OCI-LY7 (cell line): ENCODE data around the gene GALNT7. TPM values are rescaled to one million over a fixed set of nuclear protein-coding genes. Genes with fewer than 3 reads are reported as not detected.

Source experiments
- BruUV-seq: library from RNA; stranded (reverse); fragments of 400-500 nt; replicated peaks from 2 replicates; lab custom pipeline; 2021; lab: Mats Ljungman, UMichigan
- CTCF ChIA-PET: fragments of 300-600 bp; sonication (Branson Sonifier 250); formaldehyde crosslinking; loops from one replicate; lab custom pipeline; 2022; ENCODE audit warnings: antibody characterized with exemption; ENCODE audit not compliant: unreplicated experiment; lab: Charles Lee
- POLR2A ChIA-PET: fragments of 300-600 bp; sonication (Branson Sonifier 250); formaldehyde crosslinking; loops from one replicate; lab custom pipeline; 2022; ENCODE audit warnings: antibody characterized with exemption; lab: Charles Lee
- DNase-seq: peaks from one replicate; pipeline ENCODE4 v3.0.0-alpha.2; 2015; ENCODE audit warnings: low spot score
- H2AFZ ChIP-seq: fragments of 200-600 bp; sonication (generic), shearing (Covaris generic); 2 replicates; pipeline ENCODE4 v1.6.1; 2014; ENCODE audit warnings: mild to moderate bottlenecking, antibody characterized with exemption, low read length, moderate library complexity
- H3K27ac ChIP-seq: fragments of 200-600 bp; sonication (generic); 2 replicates; pipeline ENCODE4 v1.5.1; 2014; ENCODE audit warnings: mixed run types, low read depth, mild to moderate bottlenecking, moderate library complexity, low read length, inconsistent platforms; ENCODE audit not compliant: poor library complexity, severe bottlenecking
- H3K36me3 ChIP-seq: fragments of 200-600 bp; sonication (generic); 2 replicates; pipeline ENCODE4 v1.6.1; 2014; ENCODE audit warnings: mild to moderate bottlenecking, antibody characterized with exemption, low read length, moderate library complexity, mixed read lengths; ENCODE audit not compliant: insufficient read depth
- H3K4me1 ChIP-seq: fragments of 200-600 bp; sonication (generic); 2 replicates; pipeline ENCODE4 v1.5.1; 2014; ENCODE audit warnings: mild to moderate bottlenecking, low read length; ENCODE audit not compliant: insufficient read depth, poor library complexity, severe bottlenecking
- H3K4me2 ChIP-seq: fragments of 200-600 bp; sonication (generic); 2 replicates; pipeline ENCODE4 v1.6.1; 2014; ENCODE audit warnings: mild to moderate bottlenecking, low read length
- H3K4me3 ChIP-seq: fragments of 200-600 bp; sonication (generic); 2 replicates; pipeline ENCODE4 v1.5.1; 2014; ENCODE audit warnings: mild to moderate bottlenecking, low read depth, low read length; ENCODE audit not compliant: poor library complexity, severe bottlenecking
- H3K79me2 ChIP-seq: fragments of 200-600 bp; sonication (generic); 2 replicates; pipeline ENCODE4 v1.6.1; 2016; ENCODE audit warnings: low read depth, mild to moderate bottlenecking, low read length, moderate library complexity, mixed read lengths; ENCODE audit not compliant: insufficient read depth
- H3K9me2 ChIP-seq: fragments of 200-600 bp; sonication (generic); 2 replicates; pipeline ENCODE4 v1.6.1; 2016; ENCODE audit warnings: mild to moderate bottlenecking, low read length, mixed read lengths; ENCODE audit not compliant: insufficient read depth
- H3K9me3 ChIP-seq: fragments of 200-600 bp; sonication (generic); 2 replicates; pipeline ENCODE4 v1.6.1; 2014; ENCODE audit warnings: mild to moderate bottlenecking, mixed run types, low read length, mixed read lengths
- H4K20me1 ChIP-seq: fragments of 200-600 bp; sonication (generic); 2 replicates; pipeline ENCODE4 v1.6.1; 2014; ENCODE audit warnings: mild to moderate bottlenecking, antibody characterized with exemption, low read length, moderate library complexity, mixed read lengths; ENCODE audit not compliant: insufficient read depth
- CTCF ChIP-seq: fragments of 200-600 bp; sonication (generic); conservative IDR thresholded peaks from 2 replicates; pipeline ENCODE4 v1.5.1; 2014; ENCODE audit warnings: mild to moderate bottlenecking, antibody characterized with exemption, low read length, moderate library complexity, mixed read lengths
- EZH2phosphoT487 ChIP-seq: fragments of 200-600 bp; sonication (generic); IDR thresholded peaks from 2 replicates; pipeline ENCODE4 v1.6.1; 2018; ENCODE audit warnings: low read depth, borderline replicate concordance, mild to moderate bottlenecking, mixed run types, antibody characterized with exemption, low read length, moderate library complexity, mixed read lengths
- intact Hi-C: fragments of 100-400 bp; cut with micrococcal nuclease; formaldehyde crosslinking; loops from one replicate; pipeline ENCODE4 v1.10.0; 2022; ENCODE audit not compliant: unreplicated experiment
- total RNA-seq, 2 experiments: library from RNA; depleted of rRNA in 1 of 2; stranded (reverse); fragments of >200 nt in 1 of 2; shearing (Covaris generic) in 1 of 2; gene quantifications; 2 replicates each; pipeline ENCODE4 v1.2.3, GENCODE V29; 2014 to 2022

The GALNT7 gene
- total RNA-seq, 2 experiments from 2014 or later = 20.3 to 34.4 TPM

- POLR2A ChIA-PET = interaction anchor here (0.6 to 1.5 kb wide), 6 partner anchors 10 to 208 kb away, joined by 3 to 6 read pairs (median 4); partner anchors contain the start of gene GALNT7
These were observed 120.7 kb downstream of the GALNT7 start for GRCh38 chr4:173289353-173289727.

GRCh38 chr4:173291899-173292298, 123.3 kb downstream of the GALNT7 start:
- H3K79me2 ChIP-seq = no peaks in the 10 kb centered on the region
- H2AFZ ChIP-seq = no peak overlapping the region
- intact Hi-C loops = no loop called here
- no peak overlapping the region for H3K27ac ChIP-seq
- H4K20me1 ChIP-seq = peaks cover 3% of the 10 kb centered on the region; the same call in 1 of the 2 replicates
- no peaks in the 10 kb centered on the region for H3K4me1 ChIP-seq
- POLR2A ChIA-PET = interaction anchor here (0.5 to 2.5 kb wide), 18 partner anchors 8 to 278 kb away, joined by 3 to 12 read pairs (median 4); partner anchors contain the start of gene SAP30
- no peak overlapping the region for H3K4me3 ChIP-seq
- BruUV-seq = no TSS peak
- H3K9me2 ChIP-seq = no peaks in the 10 kb centered on the region
- peaks cover 21% of the 10 kb centered on the region for H3K36me3 ChIP-seq
- H3K9me3 ChIP-seq = peaks cover 8% of the 10 kb centered on the region; the same call in 1 of the 2 replicates
- CTCF ChIA-PET = no interaction called here
- TF ChIP-seq EZH2phosphoT487 = no peak
- no peak for TF ChIP-seq CTCF
- no peak for DNase-seq
- no peak overlapping the region for H3K4me2 ChIP-seq

More at GRCh38 chr4:173289353-173289727, 120.7 kb downstream of the GALNT7 start:
- no peak for DNase-seq
- Histone ChIP-seq H3K9me3 (peaks cover 17% of the 10 kb centered on the region; the same call in 1 of the 2 replicates), H3K9me2 (no peaks in the 10 kb centered on the region), H3K4me3 (no peak overlapping the region), H3K27ac (no peak overlapping the region), H3K4me2 (no peak overlapping the region), H3K79me2 (no peaks in the 10 kb centered on the region), H2AFZ (no peak overlapping the region), H3K4me1 (no peaks in the 10 kb centered on the region), H3K36me3 (peaks cover 25% of the 10 kb centered on the region), H4K20me1 (peaks cover 3% of the 10 kb centered on the region; the same call in 1 of the 2 replicates)
- CTCF ChIA-PET = no interaction called here
- BruUV-seq = no TSS peak
- TF ChIP-seq CTCF (no peak), EZH2phosphoT487 (no peak)
- intact Hi-C loops = no loop called here

- no peaks in the 10 kb centered on the region for H3K79me2 ChIP-seq
- H3K9me3 ChIP-seq = no peaks in the 10 kb centered on the region
- H3K4me1 ChIP-seq = no peaks in the 10 kb centered on the region
- H3K9me2 ChIP-seq = no peaks in the 10 kb centered on the region
- H3K36me3 ChIP-seq = peaks cover 26% of the 10 kb centered on the region
- no peak overlapping the region for H2AFZ ChIP-seq
- H3K4me2 ChIP-seq = no peak overlapping the region
- H3K27ac ChIP-seq = no peak overlapping the region
- peaks cover 3% of the 10 kb centered on the region; the same call in 1 of the 2 replicates for H4K20me1 ChIP-seq
- intact Hi-C loops = no loop called here
- no TSS peak for BruUV-seq
- no peak overlapping the region for H3K4me3 ChIP-seq
- DNase-seq = no peak
- POLR2A ChIA-PET = interaction anchor here (1.0 to 1.9 kb wide), 3 partner anchors 10 to 12 kb away, joined by 3 to 5 read pairs (median 3); no protein-coding TSS in a partner anchor
- CTCF ChIA-PET = interaction anchor here (0.7 kb wide), 1 partner anchor 12 kb away, joined by 3 read pairs; no protein-coding TSS in a partner anchor
- TF ChIP-seq EZH2phosphoT487 (no peak), CTCF (no peak)
These were observed 125.1 kb downstream of the GALNT7 start for GRCh38 chr4:173293663-173294062.
